Measurements from ENCODE around the gene FER.
"Not testable (repeated sequence)": the region's sequence is repeated elsewhere in the genome, so short reads cannot be mapped to it uniquely, and the experiment has no call there.

FER gene

GRCh38 chr5:109022056-109022455 is 274.4 kb downstream of the FER start:
- no peak overlapping the region for H3K4me2 ChIP-seq (ENCODE audit: low read length)
- no peak overlapping the region for H3K4me3 ChIP-seq (ENCODE audit: low read length)
- H3K9me3 ChIP-seq (ENCODE audit: control insufficient read depth, insufficient read depth, low read length), result no peaks in the 10 kb centered on the region
- H3K27me3 ChIP-seq (ENCODE audit: control insufficient read depth, low read length), result no peaks in the 10 kb centered on the region
- H3K79me2 ChIP-seq (ENCODE audit: control insufficient read depth, low read length), result no peaks in the 10 kb centered on the region
- no peak overlapping the region for H3K27ac ChIP-seq (ENCODE audit: low read depth, low read length)
- H4K20me1 ChIP-seq (ENCODE audit: control insufficient read depth, insufficient read depth, low read depth, low read length), result no peaks in the 10 kb centered on the region
- H3K36me3 ChIP-seq (ENCODE audit: control insufficient read depth, low read length), result no peaks in the 10 kb centered on the region
- H3K4me1 ChIP-seq (ENCODE audit: control insufficient read depth, low read length), result no peaks in the 10 kb centered on the region
- TF ChIP-seq EZH2phosphoT487 (IDR thresholded peaks at IDR 0.05; ENCODE audit: borderline replicate concordance, low read length) (no peak), CTCF (IDR thresholded peaks at IDR 0.05; ENCODE audit: low read depth, low read length, poor library complexity, severe bottlenecking) (no peak)
- H3K9me2 ChIP-seq (replicated peaks; ENCODE audit: control insufficient read depth, low read length), result no peaks in the 10 kb centered on the region; the same call in 1 of the 2 replicates
- H3F3A ChIP-seq (ENCODE audit: control insufficient read depth, insufficient read depth), result no peaks in the 10 kb centered on the region

- H4K20me1 ChIP-seq (ENCODE audit: control insufficient read depth, insufficient read depth, low read depth, low read length); H3K4me3 ChIP-seq (ENCODE audit: low read length); H3K9me2 ChIP-seq (replicated peaks; ENCODE audit: control insufficient read depth, low read length); H3K27me3 ChIP-seq (ENCODE audit: control insufficient read depth, low read length); H3K4me2 ChIP-seq (ENCODE audit: low read length); H3K4me1 ChIP-seq (ENCODE audit: control insufficient read depth, low read length); H3K27ac ChIP-seq (ENCODE audit: low read depth, low read length); H3F3A ChIP-seq (ENCODE audit: control insufficient read depth, insufficient read depth); H3K9me3 ChIP-seq (ENCODE audit: control insufficient read depth, insufficient read depth, low read length); H3K79me2 ChIP-seq (ENCODE audit: control insufficient read depth, low read length); H3K36me3 ChIP-seq (ENCODE audit: control insufficient read depth, low read length): not testable (repeated sequence)
These were observed 278.0 kb downstream of the FER start for GRCh38 chr5:109025729-109026128.

- no peak overlapping the region for H3K4me2 ChIP-seq (ENCODE audit: low read length)
- no peaks in the 10 kb centered on the region for H3K27me3 ChIP-seq (ENCODE audit: control insufficient read depth, low read length)
These were observed 280.4 kb downstream of the FER start for GRCh38 chr5:109027983-109028607.

More at GRCh38 chr5:109027983-109028607, 280.4 kb downstream of the FER start:
- Histone ChIP-seq H3K79me2 (ENCODE audit: control insufficient read depth, low read length) (no peaks in the 10 kb centered on the region), H4K20me1 (ENCODE audit: control insufficient read depth, insufficient read depth, low read depth, low read length) (no peaks in the 10 kb centered on the region), H3K9me2 (replicated peaks; ENCODE audit: control insufficient read depth, low read length) (no peaks in the 10 kb centered on the region), H3K27ac (ENCODE audit: low read depth, low read length) (no peak overlapping the region), H3F3A (ENCODE audit: control insufficient read depth, insufficient read depth) (no peaks in the 10 kb centered on the region), H3K36me3 (ENCODE audit: control insufficient read depth, low read length) (no peaks in the 10 kb centered on the region), H3K4me1 (ENCODE audit: control insufficient read depth, low read length) (no peaks in the 10 kb centered on the region), H3K9me3 (ENCODE audit: control insufficient read depth, insufficient read depth, low read length) (no peaks in the 10 kb centered on the region), H3K4me3 (ENCODE audit: low read length) (no peak overlapping the region)
- no peak for TF ChIP-seq CTCF (IDR thresholded peaks at IDR 0.05; ENCODE audit: low read depth, low read length, poor library complexity, severe bottlenecking)
- no peak for TF ChIP-seq EZH2phosphoT487 (IDR thresholded peaks at IDR 0.05; ENCODE audit: borderline replicate concordance, low read length)
